OCI-LY1 (cell line): ENCODE measurements around the gene ERAP2.
A peak's percentile ranks its signal among the peaks of the same experiment; 100 is the strongest.

Experiments
- H2AFZ ChIP-seq: fragments of 200-600 bp; sonication (generic), shearing (Covaris generic); 2 replicates; pipeline ENCODE4 v1.6.0; 2014; ENCODE audit warnings: antibody characterized with exemption, mild to moderate bottlenecking, low read length
- H3F3A ChIP-seq: fragments of 200-600 bp; sonication (generic), shearing (Covaris generic); 2 replicates; pipeline ENCODE4 v1.6.0; 2014; ENCODE audit warnings: mild to moderate bottlenecking, antibody characterized with exemption, low read length, moderate library complexity; ENCODE audit not compliant: insufficient read depth
- H3K27ac ChIP-seq: fragments of 200-600 bp; sonication (generic); 2 replicates; pipeline ENCODE4 v1.5.1; 2014; ENCODE audit warnings: low read length, mixed run types, mild to moderate bottlenecking, low read depth; ENCODE audit not compliant: poor library complexity, severe bottlenecking
- H3K27me3 ChIP-seq: fragments of 200-600 bp; sonication (generic); 2 replicates; pipeline ENCODE4 v1.6.0; 2014; ENCODE audit warnings: antibody characterized with exemption, mild to moderate bottlenecking, low read length, moderate library complexity; ENCODE audit not compliant: insufficient read depth
- H3K36me3 ChIP-seq: fragments of 200-600 bp; sonication (generic); 2 replicates; pipeline ENCODE4 v1.6.1; 2014; ENCODE audit warnings: mild to moderate bottlenecking, antibody characterized with exemption, low read length, moderate library complexity, mixed read lengths; ENCODE audit not compliant: insufficient read depth
- H3K4me1 ChIP-seq: fragments of 200-600 bp; sonication (generic); 2 replicates; pipeline ENCODE4 v1.5.1; 2014; ENCODE audit warnings: mild to moderate bottlenecking, low read length, moderate library complexity; ENCODE audit not compliant: insufficient read depth, severe bottlenecking
- H3K4me2 ChIP-seq: fragments of 200-600 bp; sonication (generic), shearing (Covaris generic); 2 replicates; pipeline ENCODE4 v1.6.1; 2014; ENCODE audit warnings: low read length
- H3K4me3 ChIP-seq: fragments of 200-600 bp; sonication (generic); 2 replicates; pipeline ENCODE4 v1.5.1; 2014; ENCODE audit warnings: low read length, low read depth, mild to moderate bottlenecking, mixed read lengths; ENCODE audit not compliant: poor library complexity, severe bottlenecking
- H3K79me2 ChIP-seq: fragments of 200-600 bp; shearing (Covaris generic); 2 replicates; pipeline ENCODE4 v1.6.1; 2016; ENCODE audit warnings: mixed run types, low read length, mixed read lengths; ENCODE audit not compliant: insufficient read depth
- H3K9ac ChIP-seq: fragments of 200-600 bp; sonication (generic), shearing (Covaris generic); 2 replicates; pipeline ENCODE4 v1.6.1; 2014; ENCODE audit warnings: mild to moderate bottlenecking, low read length, mixed read lengths
- H3K9me2 ChIP-seq: fragments of 200-600 bp; sonication (generic), shearing (Covaris generic); 2 replicates; pipeline ENCODE4 v1.6.1; 2014; ENCODE audit warnings: low read depth, mild to moderate bottlenecking, low read length, mixed read lengths
- H3K9me3 ChIP-seq: fragments of 200-600 bp; shearing (Covaris generic); 2 replicates; pipeline ENCODE4 v1.6.1; 2014; ENCODE audit warnings: low read length, mixed read lengths
- H4K20me1 ChIP-seq: fragments of 200-600 bp; sonication (generic), shearing (Covaris generic); 2 replicates; pipeline ENCODE4 v1.6.0; 2016; ENCODE audit warnings: mild to moderate bottlenecking, low read length; ENCODE audit not compliant: insufficient read depth
- EZH2 ChIP-seq: fragments of 200-600 bp; sonication (generic), shearing (Covaris generic); IDR thresholded peaks from 2 replicates; pipeline ENCODE4 v1.8.0; 2017; ENCODE audit warnings: borderline replicate concordance, mixed run types, mild to moderate bottlenecking, antibody characterized with exemption, low read length, moderate library complexity, mixed read lengths
- TF ChIP-seq, protein P1 (sequence below): fragments of 200-600 bp; sonication (generic), shearing (Covaris generic); IDR thresholded peaks from 2 replicates; pipeline ENCODE4 v1.5.1; 2017; ENCODE audit warnings: mild to moderate bottlenecking, antibody characterized with exemption, low read length, moderate library complexity, mixed read lengths

Gene ERAP2

DNA sequence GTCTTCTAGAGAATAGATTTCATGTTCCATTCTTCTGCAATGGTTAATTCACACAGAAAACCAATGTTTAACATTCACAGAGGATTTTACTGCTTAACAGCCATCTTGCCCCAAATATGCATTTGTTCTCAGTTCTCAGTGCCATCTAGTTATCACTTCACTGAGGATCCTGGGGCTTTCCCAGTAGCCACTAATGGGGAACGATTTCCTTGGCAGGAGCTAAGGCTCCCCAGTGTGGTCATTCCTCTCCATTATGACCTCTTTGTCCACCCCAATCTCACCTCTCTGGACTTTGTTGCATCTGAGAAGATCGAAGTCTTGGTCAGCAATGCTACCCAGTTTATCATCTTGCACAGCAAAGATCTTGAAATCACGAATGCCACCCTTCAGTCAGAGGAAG, 3.4 kb downstream of the ERAP2 start:
- TF ChIP-seq, protein P1, sequence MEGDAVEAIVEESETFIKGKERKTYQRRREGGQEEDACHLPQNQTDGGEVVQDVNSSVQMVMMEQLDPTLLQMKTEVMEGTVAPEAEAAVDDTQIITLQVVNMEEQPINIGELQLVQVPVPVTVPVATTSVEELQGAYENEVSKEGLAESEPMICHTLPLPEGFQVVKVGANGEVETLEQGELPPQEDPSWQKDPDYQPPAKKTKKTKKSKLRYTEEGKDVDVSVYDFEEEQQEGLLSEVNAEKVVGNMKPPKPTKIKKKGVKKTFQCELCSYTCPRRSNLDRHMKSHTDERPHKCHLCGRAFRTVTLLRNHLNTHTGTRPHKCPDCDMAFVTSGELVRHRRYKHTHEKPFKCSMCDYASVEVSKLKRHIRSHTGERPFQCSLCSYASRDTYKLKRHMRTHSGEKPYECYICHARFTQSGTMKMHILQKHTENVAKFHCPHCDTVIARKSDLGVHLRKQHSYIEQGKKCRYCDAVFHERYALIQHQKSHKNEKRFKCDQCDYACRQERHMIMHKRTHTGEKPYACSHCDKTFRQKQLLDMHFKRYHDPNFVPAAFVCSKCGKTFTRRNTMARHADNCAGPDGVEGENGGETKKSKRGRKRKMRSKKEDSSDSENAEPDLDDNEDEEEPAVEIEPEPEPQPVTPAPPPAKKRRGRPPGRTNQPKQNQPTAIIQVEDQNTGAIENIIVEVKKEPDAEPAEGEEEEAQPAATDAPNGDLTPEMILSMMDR: no peak
- TF ChIP-seq EZH2: no peak
- peaks cover 12% of the 10 kb centered on the region for H3K79me2 ChIP-seq
- no peaks in the 10 kb centered on the region for H4K20me1 ChIP-seq
- no peaks in the 10 kb centered on the region for H3K9me2 ChIP-seq
- peak overlapping the region; percentile 58 for H3K27ac ChIP-seq
- no peaks in the 10 kb centered on the region for H3K9me3 ChIP-seq
- H3K27me3 ChIP-seq: no peaks in the 10 kb centered on the region
- H3F3A ChIP-seq: peaks cover 5% of the 10 kb centered on the region
- H2AFZ ChIP-seq: no peak overlapping the region
- no peak overlapping the region for H3K9ac ChIP-seq
- peak overlapping the region; percentile 16; the same call in 1 of the 2 replicates for H3K4me2 ChIP-seq
- H3K4me1 ChIP-seq: peaks cover 89% of the 10 kb centered on the region
- peaks cover 48% of the 10 kb centered on the region; the same call in 1 of the 2 replicates for H3K36me3 ChIP-seq
- no peak overlapping the region for H3K4me3 ChIP-seq

DNA sequence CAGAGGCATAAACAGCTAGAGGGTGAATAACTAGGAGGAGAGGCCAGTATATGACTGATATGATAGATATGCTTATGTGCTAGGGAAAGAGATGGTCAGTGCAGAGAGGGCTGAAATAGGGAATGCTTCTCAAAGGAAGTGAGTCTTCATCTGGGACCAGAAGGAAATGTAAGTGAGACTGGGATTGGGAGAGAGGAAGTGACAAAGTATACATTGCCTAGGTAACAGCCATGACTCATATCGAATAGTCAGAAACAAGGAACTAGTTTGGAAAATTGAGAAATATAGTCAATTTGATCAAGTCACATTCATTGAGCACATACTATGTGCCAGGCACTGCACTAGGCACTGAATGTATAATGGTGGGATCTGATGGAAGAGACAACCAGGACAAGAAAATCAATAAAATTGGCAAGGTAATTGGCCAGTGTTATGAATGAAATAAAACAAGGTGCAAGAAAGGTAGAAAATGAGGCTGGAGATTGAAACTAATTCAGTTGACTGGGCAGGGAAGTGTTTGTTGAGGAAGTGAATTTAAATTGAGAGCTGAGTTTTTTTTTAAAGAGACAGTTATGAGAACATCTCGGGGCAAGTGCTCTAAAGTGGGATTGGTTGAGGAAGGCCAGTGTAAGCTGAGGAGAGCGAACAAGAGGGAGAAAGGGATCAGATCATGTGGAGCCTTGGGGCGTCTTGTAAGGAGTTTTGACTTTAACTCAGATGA, 4.3 kb downstream of the ERAP2 start:
- peak overlapping the region; percentile 16; the same call in 1 of the 2 replicates for H3K4me2 ChIP-seq
- H3F3A ChIP-seq: no peaks in the 10 kb centered on the region
- no peak for TF ChIP-seq EZH2
- TF ChIP-seq, protein P1: no peak
- no peaks in the 10 kb centered on the region for H3K9me3 ChIP-seq
- peak overlapping the region; percentile 58 for H3K27ac ChIP-seq
- peak overlapping the region; percentile 8 for H3K4me3 ChIP-seq
- no peaks in the 10 kb centered on the region for H4K20me1 ChIP-seq
- H3K36me3 ChIP-seq: peaks cover 48% of the 10 kb centered on the region; the same call in 1 of the 2 replicates
- no peak overlapping the region for H3K9ac ChIP-seq
- no peaks in the 10 kb centered on the region for H3K9me2 ChIP-seq
- peaks cover 12% of the 10 kb centered on the region for H3K79me2 ChIP-seq
- H3K27me3 ChIP-seq: no peaks in the 10 kb centered on the region
- no peak overlapping the region for H2AFZ ChIP-seq
- peaks cover 89% of the 10 kb centered on the region for H3K4me1 ChIP-seq

DNA sequence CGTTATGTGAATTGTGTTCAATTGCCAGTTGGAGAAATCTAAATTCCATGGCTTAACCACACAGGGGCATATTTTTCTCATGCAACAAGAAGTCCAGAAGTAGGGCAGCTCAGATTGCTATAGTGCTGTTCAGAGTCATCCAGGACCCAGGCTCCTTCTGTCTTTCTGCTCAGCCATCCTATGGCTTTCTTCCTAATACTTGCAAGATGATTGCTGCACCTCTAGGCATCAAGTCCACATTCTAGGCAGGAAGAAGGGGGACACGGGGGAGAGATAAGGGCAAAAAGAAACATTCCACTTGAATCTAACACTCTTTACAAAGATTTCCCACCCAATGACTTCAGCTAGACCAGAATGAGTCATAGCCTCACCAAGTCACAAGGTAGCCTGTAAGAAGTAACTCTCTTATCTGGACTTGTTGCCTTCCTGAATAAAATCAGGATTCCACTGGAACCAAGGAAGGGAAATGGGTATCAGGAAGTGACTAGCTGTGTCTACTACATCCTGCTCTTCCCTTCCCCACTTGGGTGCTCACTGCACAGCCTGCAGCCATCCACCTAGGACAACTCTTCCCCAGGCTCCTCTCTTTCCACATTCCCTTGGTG, 5.3 kb downstream of the ERAP2 start:
- Histone ChIP-seq H2AFZ (no peak overlapping the region), H3K4me3 (no peak overlapping the region), H3K9me2 (no peaks in the 10 kb centered on the region), H3K79me2 (peaks cover 12% of the 10 kb centered on the region), H3K4me2 (peak overlapping the region; percentile 16; the same call in 1 of the 2 replicates), H3K27me3 (no peaks in the 10 kb centered on the region), H3K36me3 (peaks cover 51% of the 10 kb centered on the region; the same call in 1 of the 2 replicates), H3K27ac (no peak overlapping the region), H4K20me1 (no peaks in the 10 kb centered on the region), H3K4me1 (peaks cover 93% of the 10 kb centered on the region), H3F3A (no peaks in the 10 kb centered on the region), H3K9me3 (no peaks in the 10 kb centered on the region), H3K9ac (no peak overlapping the region)
- TF ChIP-seq EZH2: no peak
- TF ChIP-seq, protein P1: no peak
